Pulmonary artery endothelial cell (primary cell): ENCODE results near the gene PSMB4. TPM values are rescaled to one million over a fixed set of nuclear protein-coding genes. Genes with fewer than 3 reads are reported as not detected.
"Not testable (repeated sequence)": the region's sequence is repeated elsewhere in the genome, so short reads cannot be mapped to it uniquely, and the experiment has no call there.

Experiments
- DNase-seq: peaks from one replicate; pipeline ENCODE4 v3.0.0-alpha.2; 2011; ENCODE audit warnings: low read depth, low spot score
- total RNA-seq: library from RNA; depleted of rRNA; stranded (reverse); fragments of >200 nt; gene quantifications from 2 replicates; pipeline ENCODE4 v1.2.3, GENCODE V29; 2014

PSMB4 gene
- total RNA-seq, 1 donor from 2014 or later, result 509 TPM

- DNase-seq, result no peak
Observed at GRCh38 chr1:151386002-151386401, 13.4 kb upstream of the PSMB4 start.

GRCh38 chr1:151390221-151391078, 8.9 kb upstream of the PSMB4 start:
- DNase-seq, result not testable (repeated sequence)

- DNase-seq, result no peak
Observed at GRCh38 chr1:151391079-151391563, 8.3 kb upstream of the PSMB4 start.

- no peak for DNase-seq
Observed at GRCh38 chr1:151393583-151393982, 5.8 kb upstream of the PSMB4 start.

- not testable (repeated sequence) for DNase-seq
Observed at GRCh38 chr1:151396265-151396664, 3.1 kb upstream of the PSMB4 start.

GRCh38 chr1:151401125-151401788, 1.9 kb downstream of the PSMB4 start:
- DNase-seq, result no peak

- no peak for DNase-seq
Observed at GRCh38 chr1:151401860-151402259, 2.5 kb downstream of the PSMB4 start.

- no peak for DNase-seq
Observed at GRCh38 chr1:151402764-151403163, 3.4 kb downstream of the PSMB4 start.

GRCh38 chr1:151403612-151404011, 4.2 kb downstream of the PSMB4 start:
- DNase-seq, result no peak

- DNase-seq, result no peak
Observed at GRCh38 chr1:151405187-151405951, 6.0 kb downstream of the PSMB4 start.

- DNase-seq, result no peak
Observed at GRCh38 chr1:151406176-151406575, 6.8 kb downstream of the PSMB4 start.

GRCh38 chr1:151407304-151407703, 7.9 kb downstream of the PSMB4 start:
- DNase-seq, result no peak

GRCh38 chr1:151408891-151409290, 9.5 kb downstream of the PSMB4 start:
- no peak for DNase-seq

GRCh38 chr1:151411884-151412283, 12.5 kb downstream of the PSMB4 start:
- no peak for DNase-seq

GRCh38 chr1:151416231-151416630, 16.9 kb downstream of the PSMB4 start:
- no peak for DNase-seq

GRCh38 chr1:151418081-151418480, 18.7 kb downstream of the PSMB4 start:
- no peak for DNase-seq

- DNase-seq, result no peak
Observed at GRCh38 chr1:151419819-151420218, 20.4 kb downstream of the PSMB4 start.

GRCh38 chr1:151425103-151425502, 25.7 kb downstream of the PSMB4 start:
- DNase-seq, result no peak

- DNase-seq, result no peak
Observed at GRCh38 chr1:151428068-151428467, 28.7 kb downstream of the PSMB4 start.

- not testable (repeated sequence) for DNase-seq
Observed at GRCh38 chr1:151433827-151434226, 34.5 kb downstream of the PSMB4 start.

- DNase-seq, result no peak
Observed at GRCh38 chr1:151435174-151435573, 35.8 kb downstream of the PSMB4 start.

GRCh38 chr1:151436985-151437384, 37.6 kb downstream of the PSMB4 start:
- no peak for DNase-seq
